ENCODE data around the gene CHST12.
"Not testable (repeated sequence)": the region's sequence is repeated elsewhere in the genome, so short reads cannot be mapped to it uniquely, and the experiment has no call there.

Gene CHST12

GRCh38 chr7:2399848-2400587 lies 3.4 kb upstream of the CHST12 start:
- in situ Hi-C loops (cut with HindIII; ENCODE audit: low sequenced_read_pairs) = no loop called here

DNA sequence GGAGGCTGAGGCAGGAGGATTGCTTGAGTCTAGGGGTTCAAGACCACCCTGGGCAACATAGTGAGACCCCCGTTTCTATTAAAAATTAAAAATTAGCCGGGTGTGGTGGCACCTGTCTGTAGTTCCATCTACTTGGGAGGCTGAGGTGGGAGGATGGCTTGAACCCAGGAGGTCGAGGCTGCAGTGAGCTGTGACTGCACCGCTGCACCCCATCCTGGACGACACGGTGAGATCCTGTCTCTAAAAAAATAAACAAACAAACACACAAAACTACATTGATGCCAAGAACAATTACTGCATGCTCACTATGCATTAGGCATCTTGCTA lies 761 bp upstream of the CHST12 start:
- in situ Hi-C loops (cut with HindIII; ENCODE audit: low sequenced_read_pairs) = no loop called here

DNA sequence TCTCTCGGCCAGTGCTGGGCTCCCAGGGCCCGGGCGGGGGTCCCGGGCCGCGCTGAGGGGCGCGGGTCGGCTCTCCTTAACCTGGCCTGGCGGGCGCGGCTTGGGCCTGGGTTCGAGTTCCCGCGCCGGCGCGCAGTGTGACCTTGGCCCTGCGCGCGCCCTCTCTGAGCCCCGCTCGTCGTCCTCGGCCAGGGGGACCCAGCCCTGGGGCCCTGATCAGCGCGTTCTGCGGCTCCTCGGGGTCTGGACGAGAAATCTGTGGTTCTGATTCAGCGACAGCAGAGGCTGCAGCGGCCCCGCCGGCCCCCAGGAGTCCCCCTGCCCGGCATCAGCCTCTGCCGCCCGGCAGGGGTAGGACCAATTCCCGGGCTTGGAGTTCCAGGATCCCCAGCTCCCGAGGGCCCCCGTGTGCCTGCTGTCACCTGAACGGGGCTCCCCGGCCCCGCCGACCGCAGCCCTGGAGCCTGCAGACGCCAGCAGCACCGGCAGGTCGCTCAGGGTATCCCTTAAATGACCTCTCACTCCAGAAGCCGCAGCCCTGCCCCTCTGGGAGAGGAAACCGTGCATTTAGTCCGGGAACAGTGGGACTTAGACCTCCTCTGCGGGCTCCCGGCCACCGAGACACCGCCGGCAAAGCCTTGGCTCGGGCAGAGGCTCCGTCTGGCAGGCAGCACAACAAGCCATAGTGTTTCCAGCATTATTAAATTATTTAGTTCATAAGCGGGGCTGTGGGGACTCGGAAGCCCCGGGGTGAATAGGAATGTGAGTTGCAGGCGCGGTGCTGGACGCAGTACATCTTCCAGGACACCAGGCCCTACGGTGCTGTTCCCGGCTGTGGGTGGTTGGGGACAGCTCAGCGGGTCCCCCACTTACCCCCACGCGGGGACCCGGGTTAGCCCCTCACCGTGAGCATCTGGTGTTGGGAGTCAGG lies 572 bp downstream of the CHST12 start:
- in situ Hi-C loops (cut with HindIII; ENCODE audit: low sequenced_read_pairs) = no loop called here

DNA sequence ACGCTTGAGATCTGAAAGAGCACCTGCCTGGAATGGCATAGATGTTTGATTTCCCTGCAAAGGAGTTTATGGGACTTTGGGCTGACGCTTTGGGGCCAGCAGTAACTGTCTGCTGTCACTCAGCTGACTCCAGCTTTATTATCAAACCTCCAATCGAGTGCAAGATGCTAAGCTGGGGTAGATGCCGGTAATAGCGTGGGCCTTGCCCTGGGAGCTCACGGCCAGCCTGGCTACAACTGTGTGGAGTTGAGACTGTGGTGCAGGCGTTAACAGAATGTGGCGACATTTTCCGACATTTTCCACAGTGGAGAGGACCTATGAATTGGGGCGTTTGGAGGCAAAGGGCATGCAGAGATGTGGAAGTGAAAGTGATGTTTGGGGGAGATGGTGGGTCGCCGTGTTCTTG lies 1.3 kb downstream of the CHST12 start:
- in situ Hi-C loops (cut with HindIII; ENCODE audit: low sequenced_read_pairs) = no loop called here

DNA sequence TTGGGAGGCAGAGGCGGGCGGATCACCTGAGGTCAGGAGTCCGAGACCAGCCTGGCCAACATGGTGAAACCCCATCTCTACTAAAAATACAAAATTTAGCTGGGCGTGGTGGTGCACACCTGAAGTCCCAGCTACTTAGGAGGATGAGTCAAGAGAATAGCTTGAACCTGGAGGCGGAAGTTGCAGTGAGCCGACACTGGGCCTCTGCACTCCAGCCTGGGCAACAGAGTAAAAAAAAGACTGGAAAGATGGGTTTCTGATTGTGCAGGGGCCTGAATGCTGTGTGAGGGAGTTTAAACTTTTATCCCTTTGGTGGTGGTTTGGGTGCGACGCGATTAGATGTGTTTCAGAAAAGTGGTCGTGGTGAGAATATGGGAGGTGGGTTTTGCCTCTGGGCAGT lies 1.8 kb downstream of the CHST12 start:
- in situ Hi-C loops (cut with HindIII; ENCODE audit: low sequenced_read_pairs) = no loop called here

DNA sequence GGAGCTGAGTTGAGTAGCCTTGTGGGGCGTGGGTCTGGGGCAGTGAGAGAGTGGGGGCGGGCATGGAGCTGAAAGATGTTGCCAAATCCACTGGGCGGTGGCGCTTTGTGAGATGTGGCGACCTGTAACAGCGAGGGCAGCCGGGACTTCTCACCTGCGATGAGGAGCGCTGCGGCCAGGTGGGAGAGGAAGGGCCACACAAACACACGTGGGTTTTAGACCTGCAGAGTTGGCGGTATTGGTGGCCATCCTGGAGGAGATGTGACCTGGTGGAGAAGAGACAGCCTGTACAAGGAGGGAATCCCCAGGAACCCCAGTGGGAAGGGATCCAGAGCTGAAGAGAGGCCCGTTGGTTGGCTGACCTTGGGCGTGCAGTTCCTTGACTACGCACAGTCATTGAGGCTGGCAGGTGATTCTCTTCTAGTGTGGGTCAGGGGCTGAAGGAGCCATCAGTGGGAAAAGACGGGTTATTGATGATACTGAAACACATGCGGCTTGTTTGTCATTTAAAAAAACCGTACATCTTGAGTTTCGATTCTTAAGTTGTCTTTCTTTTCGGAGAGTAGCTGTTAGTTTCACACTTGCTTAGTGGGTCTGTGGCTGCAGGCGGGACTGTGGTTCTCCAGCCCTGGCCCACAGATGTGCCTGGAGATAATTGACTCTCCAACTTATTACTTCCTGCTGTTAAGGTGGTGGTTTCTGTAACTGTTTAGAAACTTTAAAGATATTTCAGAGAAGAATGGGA lies 2.4 kb downstream of the CHST12 start:
- in situ Hi-C loops (cut with HindIII; ENCODE audit: low sequenced_read_pairs) = no loop called here

DNA sequence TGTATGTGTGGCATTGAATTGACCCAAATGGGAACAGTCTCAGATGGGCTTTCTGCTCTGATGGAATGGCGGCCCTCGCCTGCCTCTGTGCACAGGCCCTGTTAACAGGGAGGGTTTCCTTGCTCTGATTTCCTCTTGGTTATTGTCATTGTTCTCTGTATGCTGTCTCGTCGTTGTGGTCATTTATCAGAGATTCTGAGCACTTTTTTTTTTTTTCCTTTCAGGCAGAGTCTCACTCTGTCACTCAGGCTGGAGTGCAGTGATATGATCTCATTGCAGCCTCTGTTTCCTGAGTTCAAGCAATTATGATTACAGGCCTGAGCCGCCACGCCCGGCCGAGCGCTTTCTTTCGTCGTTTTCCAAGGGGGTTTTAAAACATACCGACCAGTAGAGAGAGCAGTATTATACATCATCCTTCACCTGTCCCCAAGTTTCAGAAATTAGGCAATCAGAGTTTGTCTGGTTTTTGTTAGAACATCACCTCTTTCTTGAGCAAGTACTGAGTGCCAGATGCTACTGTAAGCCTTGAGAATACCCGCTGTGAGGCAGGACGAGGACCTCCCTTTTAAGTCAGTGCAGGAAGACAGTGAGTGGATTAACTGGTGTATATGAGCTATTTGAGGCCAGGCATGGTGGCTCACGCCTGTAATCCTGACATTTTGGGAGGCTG lies 6.5 kb downstream of the CHST12 start:
- in situ Hi-C loops (cut with HindIII; ENCODE audit: low sequenced_read_pairs) = no loop called here

DNA sequence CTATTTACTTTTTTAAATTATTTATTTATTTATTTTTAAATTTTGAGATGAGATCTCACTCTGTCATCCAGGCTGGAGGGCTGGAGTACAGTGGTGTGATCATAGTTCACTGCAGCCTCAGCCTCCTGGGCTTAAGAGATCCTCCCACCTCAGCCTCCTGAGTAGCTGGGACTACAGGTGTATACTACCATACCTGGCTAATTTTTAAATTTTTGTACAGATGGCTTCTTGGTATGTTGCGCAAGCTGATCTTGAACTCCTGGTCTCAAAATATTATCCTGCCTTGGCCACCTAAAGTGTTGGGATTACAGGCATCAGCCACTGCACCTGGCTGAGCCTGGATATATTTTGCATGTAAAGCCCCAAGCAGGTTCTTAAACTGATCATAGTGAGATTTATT lies 7.6 kb downstream of the CHST12 start:
- in situ Hi-C loops (cut with HindIII; ENCODE audit: low sequenced_read_pairs) = no loop called here

DNA sequence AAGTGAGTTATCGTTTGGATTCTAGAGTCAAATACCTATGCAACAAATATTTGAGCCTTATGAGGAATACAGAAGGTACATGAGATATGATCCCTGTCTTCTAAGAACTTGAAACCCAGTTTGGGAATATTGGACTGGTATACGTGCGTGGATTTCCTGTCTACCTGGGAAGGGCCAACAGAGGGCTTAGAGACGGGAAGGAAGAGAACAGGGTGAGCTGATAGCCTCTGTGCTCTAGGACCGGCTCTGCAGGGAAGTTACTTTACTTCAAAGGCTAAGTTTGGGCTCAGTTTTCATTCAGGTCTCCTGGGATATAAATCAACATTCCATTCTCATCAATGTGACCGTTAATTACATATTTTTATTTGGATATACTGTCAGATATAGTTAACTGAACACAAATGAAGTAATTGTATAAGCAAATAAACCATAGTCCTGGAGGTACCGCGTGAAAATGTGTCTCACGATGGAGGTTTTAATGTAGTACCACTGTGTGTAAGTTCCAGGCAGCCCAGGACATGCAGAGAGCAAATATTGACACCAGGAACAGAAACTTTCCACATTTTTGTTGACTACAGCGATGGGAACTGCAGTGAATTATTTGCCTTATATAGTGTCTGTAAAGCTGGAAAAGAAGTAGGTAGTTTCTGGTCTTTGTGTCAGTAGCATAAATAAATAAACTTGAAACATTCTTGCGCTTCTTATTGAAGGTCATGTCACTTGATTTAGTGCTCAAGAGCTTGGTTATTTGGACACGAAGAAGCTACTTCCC lies 8.6 kb downstream of the CHST12 start:
- in situ Hi-C loops (cut with HindIII; ENCODE audit: low sequenced_read_pairs) = no loop called here

GRCh38 chr7:2412587-2413201 lies 9.3 kb downstream of the CHST12 start:
- in situ Hi-C loops (cut with HindIII; ENCODE audit: low sequenced_read_pairs) = no loop called here

DNA sequence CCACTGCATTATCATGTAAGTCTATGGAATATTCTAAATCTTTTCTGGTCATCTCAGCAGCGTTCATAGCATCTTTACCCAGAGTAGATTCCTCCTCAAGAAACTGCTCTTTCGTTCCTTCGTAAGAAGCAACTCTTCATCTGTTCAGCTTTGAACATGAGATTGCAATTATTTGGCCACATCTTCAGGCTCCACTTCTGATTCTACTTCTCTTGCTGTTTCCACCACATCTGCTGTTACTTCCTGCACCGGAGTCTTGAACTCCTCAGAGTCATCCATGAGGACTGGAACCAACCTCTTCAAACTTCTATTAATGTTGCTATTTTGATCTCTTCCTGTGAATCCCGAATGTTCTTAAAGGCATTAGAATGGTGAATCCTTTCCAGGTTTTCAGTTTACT lies 12.7 kb downstream of the CHST12 start:
- in situ Hi-C loops (cut with HindIII; ENCODE audit: low sequenced_read_pairs) = no loop called here

DNA sequence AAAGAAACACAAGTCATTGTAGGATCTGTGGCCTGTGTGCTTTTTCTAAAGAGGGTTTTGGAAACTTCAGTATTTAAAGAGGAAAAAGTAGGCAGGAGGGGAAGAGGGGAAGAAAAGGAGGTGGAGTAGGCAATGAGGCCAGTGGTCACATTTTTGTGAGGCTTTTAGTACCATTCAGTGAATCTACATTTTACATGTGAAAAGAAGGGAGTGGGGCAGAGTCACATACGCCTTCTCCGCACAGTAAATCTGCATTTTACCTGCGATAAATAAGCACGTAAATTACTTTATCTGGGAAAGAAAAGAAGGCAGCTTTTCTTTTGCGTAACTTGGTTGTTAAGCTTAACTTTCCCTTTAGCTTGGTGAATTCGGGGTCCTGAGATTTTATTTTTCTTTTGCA lies 13.2 kb downstream of the CHST12 start:
- in situ Hi-C loops (cut with HindIII; ENCODE audit: low sequenced_read_pairs) = no loop called here

- in situ Hi-C loops (cut with HindIII; ENCODE audit: low sequenced_read_pairs) = not testable (repeated sequence)
Observed at GRCh38 chr7:2417178-2417577, 13.8 kb downstream of the CHST12 start.

- in situ Hi-C loops (cut with HindIII; ENCODE audit: low sequenced_read_pairs) = no loop called here
Observed at GRCh38 chr7:2417981-2418481, 14.6 kb downstream of the CHST12 start.

DNA sequence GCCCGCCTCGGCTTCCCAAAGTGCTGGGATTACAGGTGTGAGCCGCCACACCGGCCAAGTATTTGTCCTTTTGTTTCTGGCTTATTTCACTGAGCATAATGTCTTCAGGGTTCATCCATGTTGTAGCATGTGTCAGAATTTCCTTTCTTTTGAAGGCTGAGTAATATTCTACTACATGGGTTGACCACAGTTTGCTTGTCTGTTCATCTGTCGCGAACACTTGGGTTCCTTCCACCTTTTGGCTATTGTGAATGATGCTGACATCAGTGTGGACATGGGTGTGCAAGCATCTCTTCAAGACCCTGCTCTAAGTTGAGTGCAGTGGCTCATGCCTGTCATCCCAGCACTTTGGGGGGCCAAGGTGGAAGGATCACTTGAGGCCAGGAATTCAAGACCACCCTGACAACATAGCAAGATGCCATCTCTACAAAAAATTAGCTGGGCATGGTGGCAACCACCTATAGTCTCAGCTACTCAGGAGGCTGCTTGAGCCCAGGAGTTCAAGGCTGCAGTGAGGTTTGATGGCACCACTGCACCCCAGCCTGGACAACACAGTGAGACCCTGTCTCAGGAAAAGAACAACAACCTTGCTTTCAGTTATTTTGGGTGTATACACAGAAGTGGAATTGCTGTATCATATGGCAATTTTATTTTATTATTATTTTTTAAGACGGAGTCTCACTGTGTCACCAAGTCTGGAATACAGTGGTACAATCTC lies 17.0 kb downstream of the CHST12 start:
- in situ Hi-C loops (cut with HindIII; ENCODE audit: low sequenced_read_pairs) = no loop called here

GRCh38 chr7:2421943-2422310 lies 18.5 kb downstream of the CHST12 start:
- in situ Hi-C loops (cut with HindIII; ENCODE audit: low sequenced_read_pairs) = no loop called here

DNA sequence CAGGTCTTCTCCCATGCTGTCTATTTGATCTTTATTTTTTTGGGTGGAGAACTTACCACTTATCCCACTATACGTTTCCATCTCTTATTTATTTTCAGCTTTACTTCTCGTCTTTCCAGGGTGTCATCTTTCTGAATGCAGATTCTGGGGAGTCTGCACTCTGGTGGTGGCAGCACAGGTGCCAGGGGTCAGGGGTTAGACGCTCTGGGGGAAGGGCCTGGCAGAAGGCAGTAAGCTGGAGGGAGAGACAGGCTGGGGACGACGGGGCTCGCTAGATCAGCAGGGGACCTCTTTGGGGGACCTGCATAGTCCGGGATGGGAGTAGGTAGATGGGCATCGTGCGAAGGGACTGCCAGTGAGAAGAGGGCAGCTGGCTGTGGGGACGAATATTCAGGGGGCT lies 22.3 kb downstream of the CHST12 start:
- in situ Hi-C loops (cut with HindIII; ENCODE audit: low sequenced_read_pairs) = no loop called here

DNA sequence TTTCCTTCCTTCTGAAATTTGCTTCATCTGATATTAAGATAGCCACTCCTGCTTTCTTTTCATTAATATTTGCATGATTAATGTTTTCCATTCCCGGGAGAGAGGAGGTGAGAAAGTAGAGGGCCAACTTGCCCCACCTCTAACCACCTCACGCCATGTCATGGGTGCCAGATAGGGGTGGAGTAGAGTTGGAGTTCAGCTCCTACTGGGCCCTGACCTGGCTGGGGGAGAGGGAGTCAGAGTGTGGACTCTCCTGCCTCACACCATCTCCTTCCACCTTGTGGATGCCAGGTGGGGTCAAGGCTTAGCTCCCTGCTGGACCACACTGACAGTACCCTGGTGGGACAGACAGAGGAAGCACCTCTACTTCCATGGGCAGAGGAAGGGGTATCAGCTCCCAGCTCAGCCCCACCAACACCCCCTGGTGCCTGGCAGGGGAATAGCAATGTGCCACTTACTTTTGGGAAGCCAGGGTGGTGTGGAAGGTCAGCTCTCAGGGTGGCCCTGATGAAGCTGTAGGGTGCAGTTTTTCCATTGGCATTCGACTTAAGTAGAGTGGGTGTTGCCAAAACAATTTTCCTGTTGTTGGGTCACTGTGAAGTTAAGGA lies 28.0 kb downstream of the CHST12 start:
- in situ Hi-C loops (cut with HindIII; ENCODE audit: low sequenced_read_pairs) = no loop called here
